Heart left ventricle (tissue), 16 donors: ENCODE data around the gene DCN. TPM values are rescaled to one million over a fixed set of nuclear protein-coding genes. Genes with fewer than 3 reads are reported as not detected.

Experiments used
- ATAC-seq, 4 donors: fragments of 200-7000 bp; cut with Tn5 transposase; one replicate each; pipeline ENCODE4 v1.9.1; 2020 to 2022; ENCODE audit warnings: moderate library complexity in 4 of 4, mild to moderate bottlenecking in 3 of 4, moderate number of reproducible peaks in 1 of 4
- DNase-seq, 5 donors: peaks; one replicate each; pipeline ENCODE4 v3.0.0-alpha.2; 2020
- H3K27ac ChIP-seq, 12 donors: fragments of 200-600 bp; sonication (generic) in 4 of 12; one replicate each; pipeline versions ENCODE4 v1.5.0 to v1.8.0; 2016 to 2022; ENCODE audit warnings: mild to moderate bottlenecking in 2 of 12
- H3K27me3 ChIP-seq, 9 donors: fragments of 200-600 bp; sonication (generic) in 2 of 9; one replicate each; pipeline versions ENCODE4 v1.5.1 to v1.8.0; 2016 to 2022; ENCODE audit warnings: mild to moderate bottlenecking in 3 of 9
- H3K36me3 ChIP-seq, 9 donors: fragments of 200-600 bp; sonication (generic) in 2 of 9; one replicate each; pipeline versions ENCODE4 v1.5.0 to v1.8.0; 2018 to 2022; ENCODE audit warnings: mild to moderate bottlenecking in 2 of 9
- H3K4me1 ChIP-seq, 12 donors: fragments of 200-600 bp; sonication (generic) in 4 of 12; one replicate each; pipeline versions ENCODE4 v1.5.0 to v1.8.0; 2016 to 2022; ENCODE audit warnings: mild to moderate bottlenecking in 3 of 12
- H3K4me3 ChIP-seq, 12 donors: fragments of 200-600 bp; sonication (generic) in 4 of 12; one replicate each; pipeline versions ENCODE4 v1.5.0 to v1.8.0; 2017 to 2022; ENCODE audit warnings: mild to moderate bottlenecking in 9 of 12, moderate library complexity in 4 of 12
- H3K9me3 ChIP-seq, 12 donors: fragments of 200-600 bp; sonication (generic) in 4 of 12; one replicate each; pipeline versions ENCODE4 v1.5.0 to v1.8.0; 2016 to 2022; ENCODE audit warnings: mild to moderate bottlenecking in 1 of 12
- POLR2A ChIP-seq, 2 donors: fragments of 450-650 bp; IDR thresholded peaks; one replicate each; pipeline ENCODE4 v1.6.1; 2017; ENCODE audit warnings: antibody characterized with exemption in 2 of 2, mild to moderate bottlenecking in 2 of 2, moderate library complexity in 2 of 2
- WGBS, 4 donors: extraction: QIAGEN DNeasy Blood & Tissue Kit in 2 of 4; methylation state at CpG; one replicate each; pipeline versions ENCODE4 v1.1.5 to v1.1.7; 2013 to 2018; 5-methylcytosine and 5-hydroxymethylcytosine counted together
- intact Hi-C, 10 donors: fragments of 100-400 bp; cut with DNase I; formaldehyde crosslinking; loops; one replicate each; pipeline versions ENCODE4 v1.11.1 to v1.14.2; 2022
- polyA plus RNA-seq, 2 donors: library from polyadenylated mRNA; stranded (reverse); fragments of 200-250 nt; gene quantifications; one replicate each; pipeline ENCODE4 v1.2.3, GENCODE V29; 2013
- total RNA-seq, 9 donors: library from RNA; depleted of rRNA in 2 of 9; stranded (reverse); fragments of >200 nt in 2 of 9; fragmentation: NEBNext Ultra II Directional in 3 of 9; extraction: Animal tissue kit (Norgen Biotek cat#: 25700) in 3 of 9; gene quantifications; one replicate each; pipeline versions ENCODE4 v1.1.0 to v1.2.4, GENCODE V29; 2016 to 2023
- TF ChIP-seq, protein P1 (sequence below), 12 donors: fragments of 200-600 bp; sonication (generic) in 4 of 12; IDR thresholded peaks; one replicate each; pipeline versions ENCODE4 v1.5.0 to v1.8.0; 2018 to 2022; ENCODE audit warnings: antibody characterized with exemption in 12 of 12, mild to moderate bottlenecking in 5 of 12
- donor health status: ischemic (EF 13 %, LVEDD 7.1; RV severe dilation, severe dysfunction).
- donor health status: healthy with polysubstance abuse.
- donor health status: DM: no; HTN: yes; CAD: no.
- donor health status: DM: no; HTN: no; CAD: no.
- donor health status: ischemic (EF 25% LVEDD 6.9; RV normal size, moderate dysfunction).
- donor health status: ischemic (EF 25% LVEDD 5.7; RV mildly dilated, moderate dysfunction).
- donor health status: healthy.
- donor health status: DM: yes; HTN: yes; CAD: no.
- donor health status: ischemic (EF 35%, LVEDD 5.7; RV mildly dilated, moderate dysfunction).
- donor health status: nonischemic (EF 11% LVEDD 7.7; RV severe dilation, severe dysfunction).
- donor health status: DM: yes; HTN: yes; CAD: no.
- donor health status: PGD.
- donor health status: ischemic (EF 29% LVEDD 5.4; RV normal size, mild dysfunction).
- donor health status: nonischemic (EF 23%, LVEDD 6.1; RV moderate dilation, normal function).

Gene DCN
- total and polyA plus RNA-seq, 11 donors, result 238 to 1,187 (median 536) TPM

DNA sequence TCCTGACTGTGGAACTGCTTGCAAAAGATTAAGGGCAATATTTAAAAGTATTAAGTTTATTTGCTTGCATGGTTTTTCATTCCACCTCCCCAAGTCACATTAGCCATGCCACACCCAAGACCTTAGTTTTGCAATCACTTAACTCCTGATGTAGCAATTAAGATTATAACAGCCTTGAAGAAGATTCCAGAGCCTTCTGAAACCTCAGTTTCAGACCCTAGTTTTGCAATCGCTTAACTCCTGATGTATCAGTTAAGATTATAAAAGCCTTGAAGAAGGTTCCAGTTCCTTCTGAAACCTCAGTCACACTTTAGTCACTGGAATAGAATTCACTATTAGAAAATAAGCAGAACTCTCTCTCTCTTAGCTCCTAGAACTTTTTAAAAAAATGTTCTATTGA lies 42.7 kb upstream of the DCN start:
- WGBS, 4 donors, result 83 to 85% (median 84%) methylated on average over 1 of the region's 1 CpG
- Histone ChIP-seq H3K4me1 (peaks cover 0 to 5% (median 0%) of the 10 kb centered on the region in 12 donors), H3K27me3 (no peaks in the 10 kb centered on the region), H3K27ac (peak overlapping the region in 5 of 12 donors; percentile 14 to 71 (median 23)), H3K9me3 (no peaks in the 10 kb centered on the region), H3K36me3 (no peaks in the 10 kb centered on the region), H3K4me3 (no peak overlapping the region)
- no peak for DNase-seq
- TF ChIP-seq, protein P1, sequence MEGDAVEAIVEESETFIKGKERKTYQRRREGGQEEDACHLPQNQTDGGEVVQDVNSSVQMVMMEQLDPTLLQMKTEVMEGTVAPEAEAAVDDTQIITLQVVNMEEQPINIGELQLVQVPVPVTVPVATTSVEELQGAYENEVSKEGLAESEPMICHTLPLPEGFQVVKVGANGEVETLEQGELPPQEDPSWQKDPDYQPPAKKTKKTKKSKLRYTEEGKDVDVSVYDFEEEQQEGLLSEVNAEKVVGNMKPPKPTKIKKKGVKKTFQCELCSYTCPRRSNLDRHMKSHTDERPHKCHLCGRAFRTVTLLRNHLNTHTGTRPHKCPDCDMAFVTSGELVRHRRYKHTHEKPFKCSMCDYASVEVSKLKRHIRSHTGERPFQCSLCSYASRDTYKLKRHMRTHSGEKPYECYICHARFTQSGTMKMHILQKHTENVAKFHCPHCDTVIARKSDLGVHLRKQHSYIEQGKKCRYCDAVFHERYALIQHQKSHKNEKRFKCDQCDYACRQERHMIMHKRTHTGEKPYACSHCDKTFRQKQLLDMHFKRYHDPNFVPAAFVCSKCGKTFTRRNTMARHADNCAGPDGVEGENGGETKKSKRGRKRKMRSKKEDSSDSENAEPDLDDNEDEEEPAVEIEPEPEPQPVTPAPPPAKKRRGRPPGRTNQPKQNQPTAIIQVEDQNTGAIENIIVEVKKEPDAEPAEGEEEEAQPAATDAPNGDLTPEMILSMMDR (IDR thresholded peaks at IDR 0.05), result no peak
- no peak for TF ChIP-seq POLR2A (IDR thresholded peaks at IDR 0.05)
- ATAC-seq, result peak in 3 of 4 donors; percentile 9 to 75 (median 73)
- intact Hi-C loops, result no loop called here

DNA sequence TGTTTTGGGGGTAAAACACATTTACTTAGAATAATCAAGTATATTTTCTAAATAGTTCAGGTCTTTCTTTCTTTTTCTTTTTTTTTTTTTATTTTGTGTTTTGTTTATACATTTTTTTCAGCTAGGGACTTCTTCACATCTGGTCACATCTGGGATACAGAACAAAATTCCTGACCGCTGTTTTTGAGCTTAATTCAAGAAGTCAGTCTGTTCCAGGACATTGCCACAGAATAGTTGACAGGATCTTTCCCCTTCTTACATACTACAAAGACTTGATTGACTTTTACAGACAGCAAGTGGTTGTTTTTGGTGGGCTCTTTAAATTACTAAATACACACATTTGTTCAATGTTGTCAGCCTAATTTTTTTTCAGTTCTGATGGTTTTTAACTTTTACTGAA lies 41.8 kb upstream of the DCN start:
- H3K27ac ChIP-seq, result peak overlapping the region in 9 of 12 donors; percentile 1 to 71 (median 22)
- peaks cover 0 to 5% (median 0%) of the 10 kb centered on the region in 12 donors for H3K4me1 ChIP-seq
- DNase-seq (no peak), ATAC-seq (peak in 3 of 4 donors; percentile 47 to 71 (median 50))
- no peak overlapping the region for H3K4me3 ChIP-seq
- no peaks in the 10 kb centered on the region for H3K36me3 ChIP-seq
- TF ChIP-seq, protein P1 (IDR thresholded peaks at IDR 0.05), result no peak
- TF ChIP-seq POLR2A (IDR thresholded peaks at IDR 0.05), result no peak
- no peaks in the 10 kb centered on the region for H3K9me3 ChIP-seq
- WGBS, 4 donors, result 62 to 82% (median 66%) methylated on average over 1 of the region's 1 CpG
- intact Hi-C loops, result no loop called here
- H3K27me3 ChIP-seq, result no peaks in the 10 kb centered on the region

DNA sequence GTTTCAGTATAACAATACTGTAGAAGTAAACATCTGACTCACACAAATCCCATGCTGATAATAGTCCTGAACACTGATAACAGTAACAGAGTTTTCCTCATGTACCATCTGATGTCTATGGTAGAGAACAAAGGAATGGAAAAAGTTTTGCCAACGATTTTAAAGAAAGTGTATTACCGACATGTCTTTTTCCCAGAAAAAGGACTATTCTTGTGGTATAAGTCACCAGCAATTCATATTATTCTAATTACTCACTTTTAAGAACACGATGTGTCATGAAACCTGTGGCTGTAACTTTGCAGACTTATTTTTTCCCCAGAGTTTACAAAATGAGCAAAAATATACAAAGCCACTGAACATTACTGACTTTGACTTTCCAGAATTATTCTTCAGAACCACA lies 40.1 kb upstream of the DCN start:
- H3K36me3 ChIP-seq, result no peaks in the 10 kb centered on the region
- peak overlapping the region in 9 of 12 donors; percentile 1 to 71 (median 25) for H3K27ac ChIP-seq
- intact Hi-C loops, result no loop called here
- H3K4me3 ChIP-seq, result no peak overlapping the region
- TF ChIP-seq, protein P1 (IDR thresholded peaks at IDR 0.05), result no peak
- TF ChIP-seq POLR2A (IDR thresholded peaks at IDR 0.05), result no peak
- H3K4me1 ChIP-seq, result peaks cover 0 to 5% (median 0%) of the 10 kb centered on the region in 12 donors
- H3K9me3 ChIP-seq, result no peaks in the 10 kb centered on the region
- H3K27me3 ChIP-seq, result no peaks in the 10 kb centered on the region
- DNase-seq (no peak), ATAC-seq (peak in 2 of 4 donors; percentile 11 to 41)
- 53 to 65% (median 61%) methylated on average over 3 of the region's 3 CpGs for WGBS, 4 donors

GRCh38 chr12:91219919-91220318 lies 37.3 kb upstream of the DCN start:
- no peak overlapping the region for H3K4me3 ChIP-seq
- DNase-seq, result no peak
- no peaks in the 10 kb centered on the region for H3K27me3 ChIP-seq
- H3K9me3 ChIP-seq, result no peaks in the 10 kb centered on the region
- no peak for ATAC-seq
- H3K4me1 ChIP-seq, result no peaks in the 10 kb centered on the region
- WGBS, 4 donors, result 79 to 91% (median 89%) methylated on average over 1 of the region's 1 CpG
- TF ChIP-seq POLR2A (IDR thresholded peaks at IDR 0.05), result no peak
- TF ChIP-seq, protein P1 (IDR thresholded peaks at IDR 0.05), result no peak
- no peaks in the 10 kb centered on the region for H3K36me3 ChIP-seq
- intact Hi-C loops, result no loop called here
- no peak overlapping the region for H3K27ac ChIP-seq
